CD4-positive, alpha-beta T cell (primary cell): ENCODE measurements around the gene MUC20. TPM values are rescaled to one million over a fixed set of nuclear protein-coding genes. Genes with fewer than 3 reads are reported as not detected.

Experiments used
- ATAC-seq: fragments of 200-7000 bp; cut with Tn5 transposase; one replicate; pipeline ENCODE4 v1.10.0; 2022; ENCODE audit warnings: mild to moderate bottlenecking; ENCODE audit not compliant: poor library complexity
- CTCF ChIA-PET: fragments of 350-600 bp; sonication (Branson Sonifier 250); formaldehyde crosslinking; loops from one replicate; lab custom pipeline; 2021; ENCODE audit warnings: antibody characterized with exemption, inconsistent platforms; lab: Charles Lee
- POLR2A ChIA-PET: fragments of 350-600 bp; sonication (Branson Sonifier 250); formaldehyde crosslinking; loops from one replicate; lab custom pipeline; 2021; ENCODE audit warnings: antibody characterized with exemption, inconsistent platforms; lab: Charles Lee
- DNase-seq, 14 experiments: peaks; one replicate each; pipeline ENCODE4 v3.0.0-alpha.2; 2013 to 2020; ENCODE audit warnings: mixed read lengths in 2 of 14
- H3K27ac ChIP-seq, 2 donors: one replicate each; pipeline versions ENCODE4 v1.5.1 to v1.7.0; 2013; ENCODE audit warnings: low read length in 2 of 2, low read depth in 1 of 2, mild to moderate bottlenecking in 1 of 2
- H3K27me3 ChIP-seq, 2 experiments: 1 replicate in 1 of 2; 2 replicates in 1 of 2; pipeline versions ENCODE4 v1.6.1 to v1.7.0; 2013; ENCODE audit warnings: low read length in 2 of 2, control low read depth in 1 of 2, mild to moderate bottlenecking in 1 of 2, moderate library complexity in 1 of 2; ENCODE audit not compliant: insufficient read depth in 2 of 2, control insufficient read depth in 1 of 2
- H3K36me3 ChIP-seq: one replicate; pipeline ENCODE4 v1.6.1; 2013; ENCODE audit warnings: low read length, control low read depth; ENCODE audit not compliant: insufficient read depth
- H3K4me1 ChIP-seq: one replicate; pipeline ENCODE4 v1.6.1; 2013; ENCODE audit warnings: low read length, control low read depth; ENCODE audit not compliant: insufficient read depth
- H3K4me3 ChIP-seq: one replicate; pipeline ENCODE4 v1.5.1; 2013; ENCODE audit warnings: mild to moderate bottlenecking, low read length, moderate library complexity
- H3K9me3 ChIP-seq, 2 experiments: 1 replicate in 1 of 2; 2 replicates in 1 of 2; pipeline versions ENCODE4 v1.6.1 to v1.7.0; 2013; ENCODE audit warnings: low read length in 2 of 2, mild to moderate bottlenecking in 2 of 2, control low read depth in 1 of 2, moderate library complexity in 1 of 2; ENCODE audit not compliant: control insufficient read depth in 1 of 2, insufficient read depth in 1 of 2
- H3K27ac Mint-ChIP-seq: one replicate; pipeline ENCODE4 v1.8.0; 2020; ENCODE audit warnings: mixed read lengths
- H3K27me3 Mint-ChIP-seq: one replicate; pipeline ENCODE4 v1.8.0; 2021; ENCODE audit warnings: mixed read lengths
- H3K36me3 Mint-ChIP-seq: one replicate; pipeline ENCODE4 v1.8.0; 2021; ENCODE audit warnings: low read depth, mixed read lengths
- H3K4me1 Mint-ChIP-seq: one replicate; pipeline ENCODE4 v1.8.0; 2021; ENCODE audit warnings: low read depth, mixed read lengths
- H3K4me3 Mint-ChIP-seq: one replicate; pipeline ENCODE4 v1.8.0; 2020; ENCODE audit warnings: mild to moderate bottlenecking, mixed read lengths
- H3K9me3 Mint-ChIP-seq: one replicate; pipeline ENCODE4 v1.8.0; 2020; ENCODE audit warnings: mixed read lengths
- CTCF ChIP-seq: fragments of 200-600 bp; IDR thresholded peaks from one replicate; pipeline ENCODE4 v1.8.0; 2022; ENCODE audit warnings: antibody characterized with exemption, mild to moderate bottlenecking
- intact Hi-C, 2 experiments: fragments of 100-400 bp; cut with DNase I in 1 of 2; cut with micrococcal nuclease in 1 of 2; formaldehyde crosslinking; loops; one replicate each; pipeline versions ENCODE4 v1.15.1 to v1.9.0; 2023 to 2025; cut with DNase I, micrococcal nuclease
- total RNA-seq, 174 experiments: library from RNA in 2 of 174; stranded (reverse) in 2 of 174; gene quantifications; one replicate each; pipeline ENCODE4 v1.2.3 and lab custom pipeline; 2021 to 2026

The MUC20 gene
- total RNA-seq, 2 experiments from 2014 or later, result 3.9 to 4.1 TPM

- no peaks in the 10 kb centered on the region for H3K9me3 ChIP-seq
- DNase-seq (no peak), ATAC-seq (no peak)
- no peak for TF ChIP-seq CTCF
- intact Hi-C loops, result no loop called here
- CTCF ChIA-PET, result interaction anchor here (0.6 kb wide), 1 partner anchor 367 kb away, joined by 3 read pairs; no protein-coding TSS in a partner anchor
- Mint-ChIP-seq H3K27ac (no peak overlapping the region), H3K4me3 (no peak overlapping the region), H3K27me3 (no peaks in the 10 kb centered on the region), H3K9me3 (no peaks in the 10 kb centered on the region), H3K36me3 (peaks cover 50% of the 10 kb centered on the region), H3K4me1 (no peaks in the 10 kb centered on the region)
- H3K27me3 ChIP-seq, result no peaks in the 10 kb centered on the region
- H3K4me3 ChIP-seq, result no peak overlapping the region
- POLR2A ChIA-PET, result interaction anchor here (1.2 kb wide), 1 partner anchor 9 kb away, joined by 4 read pairs; no protein-coding TSS in a partner anchor
- H3K4me1 ChIP-seq, result no peaks in the 10 kb centered on the region
- H3K27ac ChIP-seq, result no peak overlapping the region
- peaks cover 46% of the 10 kb centered on the region for H3K36me3 ChIP-seq
Measured at GRCh38 chr3:195696632-195697278, 24.0 kb upstream of the MUC20 start.

GRCh38 chr3:195697582-195698324 lies 23.0 kb upstream of the MUC20 start:
- no peak for ATAC-seq
- H3K9me3 ChIP-seq, result no peaks in the 10 kb centered on the region
- no peak overlapping the region for H3K27ac Mint-ChIP-seq
- no peaks in the 10 kb centered on the region for H3K9me3 Mint-ChIP-seq
- no peaks in the 10 kb centered on the region for H3K4me1 ChIP-seq
- intact Hi-C loops, result no loop called here
- no peak overlapping the region for H3K4me3 Mint-ChIP-seq
- H3K4me1 Mint-ChIP-seq, result no peaks in the 10 kb centered on the region
- no peaks in the 10 kb centered on the region for H3K27me3 ChIP-seq
- no peak overlapping the region for H3K27ac ChIP-seq
- ChIA-PET CTCF (interaction anchor here (0.6 kb wide), 1 partner anchor 366 kb away, joined by 3 read pairs; no protein-coding TSS in a partner anchor), POLR2A (interaction anchor here (1.2 kb wide), 1 partner anchor 8 kb away, joined by 4 read pairs; no protein-coding TSS in a partner anchor)
- H3K36me3 Mint-ChIP-seq, result peaks cover 40% of the 10 kb centered on the region
- no peak for TF ChIP-seq CTCF
- no peaks in the 10 kb centered on the region for H3K27me3 Mint-ChIP-seq
- DNase-seq, result no peak
- peaks cover 36% of the 10 kb centered on the region for H3K36me3 ChIP-seq
- no peak overlapping the region for H3K4me3 ChIP-seq

DNA sequence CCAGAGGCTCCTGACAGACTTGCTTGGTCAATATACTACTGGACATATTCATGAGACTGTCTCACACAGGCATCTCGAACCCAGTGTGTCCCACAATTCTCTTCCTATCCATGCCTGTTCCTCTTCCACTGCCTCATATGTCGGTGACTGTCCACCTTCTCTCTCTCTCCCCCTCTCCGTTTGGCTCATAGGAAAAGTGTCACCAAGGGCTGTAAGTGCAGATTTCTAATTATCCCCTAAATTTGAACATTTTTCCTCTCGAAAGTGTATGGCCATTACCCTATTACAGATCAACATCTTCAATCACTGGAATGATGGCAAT lies 22.5 kb upstream of the MUC20 start:
- H3K9me3 ChIP-seq, result no peaks in the 10 kb centered on the region
- H3K27me3 Mint-ChIP-seq, result no peaks in the 10 kb centered on the region
- H3K9me3 Mint-ChIP-seq, result no peaks in the 10 kb centered on the region
- intact Hi-C loops, result no loop called here
- TF ChIP-seq CTCF, result no peak
- no peak overlapping the region for H3K27ac Mint-ChIP-seq
- peaks cover 36% of the 10 kb centered on the region for H3K36me3 ChIP-seq
- H3K4me3 ChIP-seq, result no peak overlapping the region
- ChIA-PET CTCF (no interaction called here), POLR2A (no interaction called here)
- H3K27ac ChIP-seq, result no peak overlapping the region
- H3K36me3 Mint-ChIP-seq, result peaks cover 35% of the 10 kb centered on the region
- no peak for DNase-seq
- no peak for ATAC-seq
- H3K4me1 ChIP-seq, result no peaks in the 10 kb centered on the region
- no peaks in the 10 kb centered on the region for H3K27me3 ChIP-seq
- H3K4me3 Mint-ChIP-seq, result no peak overlapping the region
- H3K4me1 Mint-ChIP-seq, result no peaks in the 10 kb centered on the region
